NCI-H69 (cell line): Measurements from ENCODE around the gene KIF12.

Experiments used
- DNase-seq: peaks from one replicate; lab custom pipeline; 2025; lab: John Stamatoyannopoulos, UW

The KIF12 gene

DNA sequence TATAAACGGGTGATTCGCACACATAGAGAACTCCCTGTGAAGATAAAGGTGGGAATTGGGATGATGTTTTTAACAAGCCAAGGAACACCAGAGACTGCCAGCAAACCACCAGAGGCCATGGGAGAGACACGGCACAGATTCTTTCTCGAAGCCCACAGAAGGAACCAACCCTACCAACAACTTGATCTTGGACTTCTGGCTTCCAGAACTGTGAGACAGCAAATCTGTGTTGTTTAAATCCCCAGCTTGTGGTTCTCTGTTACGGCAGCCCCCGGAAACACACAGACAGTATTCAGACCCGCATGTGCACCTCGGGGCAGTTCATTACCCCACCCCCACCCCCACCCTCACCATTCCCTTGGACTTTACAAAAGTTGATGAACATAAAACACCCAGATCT lies 33.8 kb downstream of the KIF12 start:
- no peak for DNase-seq

DNA sequence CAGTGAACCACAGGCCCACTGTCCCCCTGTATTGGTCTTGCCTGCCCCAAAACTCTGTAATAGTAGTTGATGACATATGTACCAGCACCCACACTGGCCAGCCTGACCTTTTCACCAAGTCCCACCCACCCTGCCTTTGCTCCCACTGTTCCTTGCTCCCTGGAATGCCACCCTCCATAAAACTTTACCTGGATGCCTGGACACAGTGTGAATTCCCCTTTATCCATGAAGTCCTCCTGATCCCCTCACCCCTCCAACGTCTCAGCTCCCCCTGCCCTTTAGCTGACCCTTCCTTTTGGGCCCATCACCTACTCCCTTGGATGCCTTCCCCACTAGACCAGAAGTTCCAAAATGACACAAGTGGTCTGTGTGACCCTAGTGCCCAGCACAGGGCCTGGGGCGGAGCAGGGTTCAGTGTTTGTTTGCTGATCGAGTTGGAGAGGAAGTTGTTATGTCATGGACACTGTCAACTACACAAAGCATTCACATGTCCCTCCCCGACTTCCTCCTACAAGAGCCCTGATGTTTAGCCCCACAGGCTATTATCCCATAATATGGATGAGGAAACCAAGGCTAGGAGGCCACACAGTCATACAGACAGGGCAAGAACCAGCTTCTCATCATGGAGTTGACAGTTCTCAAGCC lies 37.1 kb downstream of the KIF12 start:
- DNase-seq: no peak

DNA sequence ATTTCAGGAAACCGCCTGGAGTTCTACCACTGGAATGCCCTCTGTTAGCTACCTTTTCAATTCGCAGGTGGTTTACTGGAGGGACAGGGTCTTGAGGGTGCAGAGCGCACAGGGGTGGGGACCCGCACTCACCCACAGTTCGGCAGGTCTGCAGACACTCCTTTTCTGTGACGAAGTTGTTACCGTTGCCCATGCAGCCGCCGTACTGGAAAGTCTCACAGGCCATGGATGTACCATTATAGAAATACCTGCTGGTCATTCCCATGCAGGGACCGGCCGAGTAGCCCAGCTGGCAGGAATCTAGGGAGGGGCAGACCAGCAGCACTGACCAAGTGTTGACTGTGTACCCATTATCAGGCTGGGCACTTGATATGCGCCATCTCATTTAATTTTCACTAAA lies 37.8 kb downstream of the KIF12 start:
- DNase-seq: no peak

DNA sequence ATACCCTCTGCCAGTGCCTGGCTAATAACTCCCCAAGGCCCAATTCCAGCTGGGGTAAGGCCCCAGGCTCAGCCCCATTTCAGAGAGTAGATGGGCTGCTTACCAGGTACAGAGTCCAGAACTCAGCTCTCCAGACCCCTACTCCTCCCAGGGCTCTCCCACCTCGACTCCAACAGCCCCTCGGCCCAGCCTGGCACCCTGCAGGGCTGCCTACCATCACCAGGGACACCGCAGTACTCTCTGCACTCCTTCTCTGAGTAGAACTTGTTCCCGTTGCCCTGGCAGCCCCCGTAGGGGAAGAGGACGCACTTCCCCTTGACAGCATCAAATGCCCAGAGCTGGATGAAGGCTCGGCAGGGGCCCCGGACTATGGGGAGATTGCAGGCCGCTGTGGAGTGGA lies 38.4 kb downstream of the KIF12 start:
- DNase-seq: no peak

DNA sequence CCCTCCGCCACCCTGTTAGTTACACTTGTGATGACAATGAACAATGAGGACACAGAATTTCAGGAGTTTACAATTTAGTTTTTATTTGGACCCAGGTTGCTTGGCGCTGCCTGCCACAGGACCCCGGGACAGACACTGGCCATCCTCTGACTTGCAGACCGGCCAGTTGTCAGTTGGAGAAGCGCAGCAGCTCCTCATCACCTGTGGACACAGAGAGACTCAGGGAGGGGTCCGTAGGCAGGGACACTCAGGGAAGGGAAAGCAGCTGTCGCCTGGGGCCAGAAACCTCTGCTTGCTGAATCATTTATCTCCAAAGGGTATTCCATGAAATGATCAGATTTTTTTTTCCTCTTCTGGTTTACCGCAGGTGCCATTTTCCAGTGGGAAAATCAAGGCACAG lies 39.0 kb downstream of the KIF12 start:
- DNase-seq: no peak

DNA sequence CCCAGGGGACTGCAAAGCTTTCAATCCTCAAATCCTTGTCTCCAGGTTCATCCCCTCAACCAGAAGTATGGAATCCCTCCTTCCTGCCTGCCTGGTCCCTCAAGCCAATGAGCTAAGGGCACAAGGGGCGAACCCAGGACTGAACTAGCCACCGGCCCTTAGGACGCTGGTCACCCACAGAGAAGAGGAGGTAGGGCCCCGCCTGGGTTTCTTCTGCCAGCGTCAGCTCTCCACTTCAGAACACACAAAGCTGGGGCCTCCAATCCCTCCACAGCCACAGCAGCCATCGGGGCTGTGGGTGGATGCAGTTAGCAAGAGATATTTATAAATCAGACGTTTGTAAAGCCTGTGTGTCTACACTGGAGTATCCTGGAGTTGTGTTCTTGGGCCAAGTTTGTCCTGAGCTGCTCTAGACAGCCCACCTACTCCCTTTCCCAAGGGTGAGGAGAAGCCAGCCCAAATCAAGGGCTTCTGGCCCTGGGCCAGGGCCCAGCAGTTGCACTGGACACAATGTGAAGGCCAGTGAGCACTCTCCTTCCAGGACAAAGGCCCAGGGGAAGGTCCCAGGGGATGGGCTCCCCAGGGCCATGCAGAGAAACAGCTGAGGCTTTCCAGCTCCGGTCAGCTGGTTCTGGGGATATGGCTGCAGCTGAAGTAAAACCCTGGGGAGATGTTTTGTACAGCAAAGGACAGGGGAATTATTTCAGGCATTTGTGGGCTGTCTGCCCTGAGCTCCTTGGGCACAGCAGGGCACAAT lies 39.9 kb downstream of the KIF12 start:
- DNase-seq: no peak

DNA sequence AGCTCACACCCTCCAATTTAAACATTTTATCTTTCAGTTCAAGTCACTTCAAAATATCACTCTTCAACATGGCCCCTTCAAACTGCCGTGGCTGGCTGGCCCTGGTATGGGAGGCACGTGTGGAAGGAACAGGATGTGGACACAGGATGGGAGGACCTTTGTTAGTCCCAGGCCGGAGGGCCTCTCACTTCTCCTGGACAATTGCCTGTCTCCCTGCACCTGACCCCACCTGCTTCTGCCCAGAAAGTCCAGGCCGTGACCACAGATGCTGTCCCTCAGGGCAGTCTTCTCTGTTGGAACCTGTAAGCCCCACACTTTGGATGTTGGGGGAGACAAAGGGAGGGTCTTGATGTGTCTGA lies 40.4 kb downstream of the KIF12 start:
- DNase-seq: no peak

DNA sequence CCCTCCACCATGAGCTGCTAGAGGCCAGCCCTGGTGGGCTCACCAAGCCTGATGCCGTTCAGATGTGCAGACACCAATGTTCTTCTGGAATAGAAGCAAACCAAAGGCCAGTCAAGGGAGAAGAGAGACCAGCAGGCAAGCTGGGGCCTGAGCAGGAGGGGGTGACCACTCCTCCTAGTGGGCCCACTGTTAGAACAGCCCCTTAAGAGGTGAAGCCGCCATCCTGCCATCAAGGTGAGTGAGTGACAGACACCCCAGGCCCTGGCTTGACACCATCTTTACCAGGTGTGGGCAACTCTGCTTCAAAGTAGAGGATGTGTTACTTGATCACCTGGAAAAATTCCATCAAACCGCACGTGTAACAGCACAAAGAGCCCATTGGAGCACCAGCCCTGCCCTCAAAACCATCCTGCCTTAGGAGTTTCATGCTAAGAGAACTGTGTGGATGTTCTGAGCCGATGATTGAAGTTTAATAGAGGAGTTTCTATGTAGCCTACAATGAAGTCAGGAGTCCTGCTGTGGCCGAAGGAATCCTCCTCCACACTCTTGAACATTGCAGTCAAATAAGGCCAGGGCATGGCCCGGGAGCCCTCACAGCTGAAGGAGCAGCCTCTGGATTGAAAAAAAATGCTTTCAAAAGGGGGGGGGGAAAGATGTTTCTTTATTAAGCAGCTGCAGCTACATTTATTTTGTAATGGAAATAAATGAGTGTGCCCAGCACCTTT lies 41.8 kb downstream of the KIF12 start:
- no peak for DNase-seq

DNA sequence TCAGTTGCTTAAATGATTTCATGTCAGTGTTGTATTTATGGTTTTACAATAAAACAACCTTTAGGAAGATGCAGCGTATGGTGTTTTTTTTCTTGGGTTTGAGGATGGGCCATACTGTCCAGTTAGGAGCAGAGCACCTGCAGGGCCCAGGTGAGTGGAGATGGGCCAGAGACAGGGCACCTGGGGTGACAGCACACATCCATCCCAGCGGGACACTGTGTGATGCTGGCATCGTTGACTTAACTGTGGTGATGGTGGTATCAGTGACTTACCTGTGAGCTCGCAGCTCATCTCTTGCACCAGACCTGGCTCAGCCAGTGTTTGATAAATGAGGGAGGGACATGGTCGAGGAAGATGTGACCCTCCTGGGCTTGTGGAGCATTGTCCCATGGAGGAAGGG lies 42.6 kb downstream of the KIF12 start:
- no peak for DNase-seq

DNA sequence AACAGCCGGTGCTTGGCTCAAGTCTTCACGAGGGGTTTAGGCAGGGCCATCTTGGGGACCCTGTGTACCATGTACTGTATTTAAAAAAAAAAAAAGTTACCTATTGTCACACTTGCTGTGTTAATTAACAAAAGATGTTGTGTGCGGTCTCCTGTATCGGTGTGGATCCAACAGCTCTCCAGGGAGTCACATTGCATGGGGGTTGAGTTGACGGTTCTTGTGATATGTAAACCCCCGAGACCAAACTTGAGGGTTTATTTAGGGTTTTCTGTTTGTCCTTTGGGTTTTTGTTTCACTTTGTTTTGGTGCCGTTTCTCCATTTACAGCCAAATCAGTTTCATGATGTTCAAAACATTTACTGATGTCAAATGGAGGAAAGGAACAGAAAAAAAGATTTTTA lies 43.2 kb downstream of the KIF12 start:
- no peak for DNase-seq

DNA sequence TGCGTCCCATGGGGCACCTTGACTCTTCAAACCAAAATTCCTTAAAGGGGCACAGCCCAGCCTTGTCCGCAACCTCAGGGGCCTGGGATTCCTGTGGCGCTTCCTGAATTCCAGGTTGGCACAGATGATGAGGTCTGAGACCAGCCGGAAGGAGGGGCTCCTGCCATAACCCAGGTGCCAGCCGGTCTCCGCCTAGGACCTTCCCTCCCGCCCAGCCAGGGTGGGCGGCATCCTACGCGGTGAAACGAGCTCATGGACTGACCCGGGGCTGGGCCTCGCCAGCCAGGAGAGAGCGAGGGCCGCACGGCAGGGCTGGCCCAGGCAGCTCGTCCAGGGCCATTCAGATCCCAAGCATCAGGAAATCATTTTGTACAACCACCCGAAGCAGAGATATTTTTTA lies 44.0 kb downstream of the KIF12 start:
- no peak for DNase-seq

DNA sequence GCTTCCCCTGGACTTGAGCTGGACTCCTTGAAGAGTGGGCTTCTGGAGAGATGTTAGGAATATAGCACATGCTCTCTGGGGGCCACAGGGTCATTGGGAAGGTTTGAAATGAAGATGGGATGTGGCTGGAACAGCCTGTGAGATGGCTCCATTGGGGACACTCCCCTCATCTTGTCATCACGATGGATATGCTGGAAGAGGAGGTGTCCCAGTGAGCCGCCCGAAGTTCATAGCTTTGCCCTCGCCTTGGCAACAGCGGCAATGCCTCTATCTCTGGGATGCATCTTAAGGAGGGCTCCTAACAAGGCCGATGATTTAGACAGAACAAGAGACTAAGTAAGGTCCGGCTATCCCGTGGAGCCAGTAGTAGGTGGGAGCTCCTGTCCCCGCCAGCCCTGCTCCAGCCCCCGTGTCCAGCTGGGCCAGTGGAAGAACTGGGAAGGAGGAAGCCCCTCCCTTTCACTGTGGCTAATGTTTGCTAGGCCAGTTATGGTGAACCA lies 44.9 kb downstream of the KIF12 start:
- DNase-seq: no peak

DNA sequence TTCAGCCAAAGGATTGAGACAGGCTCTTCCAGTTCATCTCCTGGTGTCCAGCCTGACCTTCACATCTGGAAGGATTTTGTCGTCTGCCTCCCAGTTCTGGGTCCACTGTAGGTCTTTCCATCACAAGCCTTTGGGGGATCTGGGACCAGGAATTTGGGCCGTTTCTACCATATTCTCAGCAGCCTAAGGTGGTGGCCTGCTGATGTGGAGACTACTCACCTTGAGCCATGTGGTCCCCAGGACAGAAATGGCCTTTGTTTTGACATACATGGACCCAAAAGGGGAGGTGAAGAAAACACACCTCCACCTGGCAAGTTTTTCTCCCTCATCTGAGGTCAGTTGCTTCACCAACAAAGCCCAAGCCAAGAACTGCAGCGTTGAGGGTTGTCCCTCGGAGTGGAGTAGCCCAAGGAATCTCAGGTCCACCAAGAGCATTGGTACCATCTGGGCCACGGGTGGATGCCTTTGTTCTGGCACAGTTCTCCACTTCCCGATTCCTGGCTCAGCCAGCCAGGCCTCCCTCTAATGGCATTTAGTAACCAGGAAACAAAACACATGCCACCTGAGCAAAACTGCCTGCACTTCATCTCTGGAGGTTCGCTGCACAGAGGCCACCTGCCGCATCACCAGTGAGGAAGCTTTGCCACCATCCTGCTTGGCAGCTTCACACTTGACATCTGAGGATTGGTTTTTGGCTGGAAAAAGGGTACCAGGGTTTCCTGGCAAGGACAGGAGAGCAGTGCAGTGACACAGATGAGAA lies 45.7 kb downstream of the KIF12 start:
- no peak for DNase-seq

DNA sequence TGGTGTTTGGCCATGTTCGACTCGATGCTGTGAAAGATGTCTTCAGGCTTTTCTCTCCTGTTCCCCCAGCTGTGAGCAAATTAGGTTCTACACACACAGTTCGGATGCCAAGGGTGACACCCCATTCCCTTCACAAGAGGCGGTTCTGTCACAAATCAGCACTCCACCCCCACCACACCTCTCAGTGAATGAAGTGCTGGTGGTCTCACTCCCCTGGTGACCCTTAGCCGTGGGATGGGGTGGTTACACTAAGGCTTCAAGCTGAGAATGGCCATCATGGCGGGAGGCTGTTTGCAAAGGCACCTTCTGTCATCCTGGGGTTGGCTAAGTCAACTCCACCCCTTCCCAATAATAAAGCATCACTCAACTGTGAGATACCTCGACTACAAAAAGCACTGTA lies 47.4 kb downstream of the KIF12 start:
- no peak for DNase-seq

DNA sequence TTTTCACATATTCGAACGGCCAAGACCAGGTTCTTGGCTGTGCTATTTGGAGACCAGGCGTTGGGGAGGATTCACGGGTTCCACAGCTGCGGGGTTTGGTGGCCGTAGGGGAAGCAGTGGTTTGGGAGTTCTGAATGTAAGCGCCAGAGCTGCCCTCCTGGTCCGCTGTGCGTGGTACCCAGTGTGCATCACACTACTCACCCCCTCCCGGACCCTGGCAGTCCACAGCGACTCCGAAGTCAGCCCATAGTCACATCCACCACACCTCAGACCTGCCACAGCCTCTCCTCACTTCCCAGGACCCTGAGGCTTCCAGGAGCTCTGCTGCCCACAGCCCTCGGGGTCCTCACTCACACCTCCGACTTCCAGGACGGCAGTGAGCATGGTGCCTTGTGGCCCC lies 47.8 kb downstream of the KIF12 start:
- DNase-seq: no peak

DNA sequence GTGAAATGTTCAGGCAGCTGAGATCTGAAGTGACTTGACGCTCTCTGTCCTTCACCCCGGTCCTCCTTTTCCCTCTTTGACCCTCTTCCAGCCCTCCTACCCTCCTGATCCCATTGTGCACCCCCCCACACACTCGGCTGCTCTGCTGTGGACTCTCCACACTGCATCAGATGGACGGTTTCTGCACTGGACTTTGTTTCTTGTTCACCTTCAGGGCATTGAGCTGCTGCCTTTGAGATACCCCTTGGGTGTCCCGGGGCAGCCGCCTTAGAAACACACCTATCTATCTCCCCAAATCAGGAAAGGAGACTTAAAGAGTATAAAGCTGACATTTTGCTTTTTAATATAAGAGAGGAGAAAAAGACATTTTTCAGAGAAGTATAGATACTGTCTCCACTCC lies 48.4 kb downstream of the KIF12 start:
- DNase-seq: no peak

DNA sequence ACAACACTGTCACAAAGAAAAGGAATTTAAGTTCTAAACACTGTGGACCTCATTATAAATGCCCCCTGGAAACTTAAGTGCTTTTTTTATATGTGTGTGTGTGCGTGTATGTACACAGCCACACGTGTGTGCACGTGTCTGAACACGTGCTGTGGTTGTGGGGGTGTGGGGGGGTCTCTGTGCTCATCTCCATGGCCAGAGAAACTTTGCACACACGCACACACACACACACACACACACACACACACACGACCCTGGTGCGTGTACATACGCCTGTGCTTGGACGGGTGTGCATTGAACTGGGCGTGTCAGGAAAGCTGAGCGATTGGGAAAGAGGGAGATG lies 48.9 kb downstream of the KIF12 start:
- no peak for DNase-seq

DNA sequence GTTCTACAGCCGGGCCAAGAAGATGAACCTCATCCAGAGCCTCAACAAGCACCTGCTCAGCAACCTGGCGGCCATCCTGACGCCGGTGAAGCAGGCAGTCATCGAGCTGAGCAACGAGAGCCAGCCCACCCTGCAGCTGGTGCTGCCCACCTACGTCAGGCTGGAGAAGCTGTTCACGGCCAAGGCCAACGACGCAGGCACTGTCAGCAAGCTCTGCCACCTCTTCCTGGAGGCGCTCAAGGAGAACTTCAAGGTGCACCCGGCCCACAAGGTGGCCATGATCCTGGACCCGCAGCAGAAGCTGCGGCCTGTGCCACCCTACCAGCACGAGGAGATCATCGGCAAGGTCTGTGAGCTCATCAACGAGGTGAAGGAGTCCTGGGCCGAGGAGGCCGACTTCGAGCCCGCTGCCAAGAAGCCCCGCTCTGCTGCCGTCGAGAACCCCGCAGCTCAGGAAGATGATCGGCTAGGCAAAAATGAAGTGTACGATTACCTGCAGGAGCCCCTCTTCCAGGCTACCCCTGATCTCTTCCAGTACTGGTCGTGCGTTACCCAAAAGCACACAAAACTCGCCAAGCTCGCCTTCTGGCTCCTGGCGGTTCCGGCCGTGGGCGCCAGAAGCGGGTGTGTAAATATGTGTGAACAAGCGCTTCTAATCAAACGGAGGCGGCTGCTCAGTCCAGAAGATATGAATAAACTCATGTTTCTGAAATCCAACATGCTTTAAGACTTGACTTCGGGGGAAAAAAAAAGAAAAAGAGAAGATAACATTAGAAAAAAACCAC lies 49.5 kb downstream of the KIF12 start:
- no peak for DNase-seq

DNA sequence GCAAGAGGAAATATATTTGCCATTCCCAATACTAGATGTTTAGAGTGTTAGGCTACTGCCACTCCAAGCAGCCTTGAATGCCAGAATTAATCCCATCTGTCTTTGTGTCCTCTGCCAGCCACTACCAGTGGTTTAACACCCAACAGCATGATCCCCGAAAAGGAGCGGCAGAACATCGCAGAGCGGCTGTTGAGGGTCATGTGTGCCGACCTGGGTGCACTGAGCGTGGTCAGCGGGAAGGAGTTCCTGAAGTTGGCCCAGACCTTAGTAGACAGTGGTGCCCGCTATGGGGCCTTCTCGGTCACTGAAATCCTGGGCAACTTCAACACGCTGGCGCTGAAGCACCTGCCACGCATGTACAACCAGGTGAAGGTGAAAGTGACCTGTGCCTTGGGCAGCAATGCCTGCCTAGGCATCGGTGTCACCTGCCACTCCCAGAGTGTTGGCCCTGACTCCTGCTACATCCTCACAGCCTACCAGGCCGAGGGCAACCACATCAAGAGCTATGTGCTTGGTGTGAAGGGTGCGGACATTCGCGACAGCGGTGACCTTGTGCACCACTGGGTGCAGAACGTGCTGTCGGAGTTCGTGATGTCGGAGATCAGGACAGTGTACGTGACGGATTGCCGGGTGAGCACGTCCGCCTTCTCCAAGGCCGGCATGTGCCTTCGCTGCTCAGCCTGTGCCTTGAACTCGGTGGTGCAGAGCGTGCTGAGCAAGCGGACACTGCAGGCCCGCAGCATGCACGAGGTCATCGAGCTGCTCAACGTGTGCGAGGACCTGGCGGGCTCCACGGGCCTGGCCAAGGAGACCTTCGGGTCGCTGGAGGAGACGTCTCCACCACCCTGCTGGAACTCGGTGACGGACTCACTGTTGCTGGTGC lies 50.3 kb downstream of the KIF12 start:
- DNase-seq: no peak

DNA sequence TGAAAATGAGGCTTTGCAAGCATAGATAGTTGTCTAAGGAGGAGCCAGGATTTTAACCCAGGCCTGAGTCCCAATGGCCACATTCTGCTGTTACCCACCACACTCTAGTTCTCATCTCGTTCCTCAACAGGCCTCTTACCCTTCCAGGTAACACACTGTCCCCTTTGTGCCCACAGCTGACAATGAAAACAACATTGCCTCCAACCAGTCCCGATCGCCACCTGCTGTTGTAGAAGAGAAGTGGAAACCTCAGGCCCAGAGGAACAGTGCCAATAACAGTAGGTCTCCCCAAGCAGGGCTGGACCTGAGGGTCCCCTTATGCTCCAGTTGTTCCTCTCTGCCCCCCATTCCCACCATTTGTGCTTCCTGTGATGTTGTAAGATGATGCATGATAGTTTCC lies 51.4 kb downstream of the KIF12 start:
- no peak for DNase-seq

DNA sequence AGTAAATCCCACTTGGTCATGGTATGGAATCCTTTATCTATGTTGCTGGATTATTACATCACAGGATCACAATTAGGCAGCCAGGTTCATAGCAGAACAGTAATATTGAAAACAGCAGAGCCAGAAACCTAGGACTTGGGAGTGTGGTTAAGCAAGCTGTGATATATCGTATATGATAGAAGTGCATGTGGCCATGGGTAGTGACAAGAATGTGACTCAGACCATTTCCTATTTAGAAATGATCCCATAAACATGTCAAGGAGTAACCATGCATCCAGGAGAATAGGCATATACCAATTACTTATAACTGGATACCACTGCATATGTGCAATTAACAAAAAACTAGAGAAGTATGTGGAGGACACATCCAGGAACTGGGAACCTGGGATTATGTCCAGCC lies 52.2 kb downstream of the KIF12 start:
- DNase-seq: no peak
